Naive thymus-derived CD4-positive, alpha-beta T cell (primary cell): ENCODE results near the gene PLCB3. TPM values are rescaled to one million over a fixed set of nuclear protein-coding genes. Genes with fewer than 3 reads are reported as not detected.
"Not testable (repeated sequence)": the region's sequence is repeated elsewhere in the genome, so short reads cannot be mapped to it uniquely, and the experiment has no call there.

Experiments used
- ATAC-seq: fragments of 150-1000 bp; cut with Tn5 transposase; 2 replicates; pipeline ENCODE4 v1.10.0; 2021; ENCODE audit warnings: mild to moderate bottlenecking, moderate library complexity
- CTCF ChIA-PET: fragments of 350-600 bp; sonication (Branson Sonifier 250); formaldehyde crosslinking; loops from one replicate; lab custom pipeline; 2021; ENCODE audit warnings: antibody characterized with exemption; lab: Charles Lee
- POLR2A ChIA-PET: fragments of 350-600 bp; sonication (Branson Sonifier 250); formaldehyde crosslinking; loops from one replicate; lab custom pipeline; 2021; ENCODE audit warnings: antibody characterized with exemption, inconsistent platforms; lab: Charles Lee
- DNase-seq, 9 donors: peaks; one replicate each; pipeline versions ENCODE4 v3.0.0 to v3.0.0-alpha.2; 2020 to 2022; ENCODE audit warnings: mixed read lengths in 1 of 9
- H3K27ac ChIP-seq: one replicate; pipeline ENCODE4 v1.7.0; 2013; ENCODE audit warnings: mild to moderate bottlenecking, low read depth, low read length, moderate library complexity
- H3K27me3 ChIP-seq, 2 donors: one replicate each; pipeline ENCODE4 v1.7.0; 2013; ENCODE audit warnings: low read length in 2 of 2, mild to moderate bottlenecking in 2 of 2, moderate library complexity in 2 of 2; ENCODE audit not compliant: control insufficient read depth in 2 of 2, insufficient read depth in 2 of 2
- H3K36me3 ChIP-seq, 3 experiments: 1 replicate in 2 of 3; 2 replicates in 1 of 3; pipeline ENCODE4 v1.7.0; 2013; ENCODE audit warnings: low read length in 3 of 3, mild to moderate bottlenecking in 3 of 3, moderate library complexity in 1 of 3; ENCODE audit not compliant: insufficient read depth in 3 of 3, control insufficient read depth in 2 of 3
- H3K4me1 ChIP-seq, 2 donors: one replicate each; pipeline ENCODE4 v1.7.0; 2013; ENCODE audit warnings: low read length in 2 of 2, mild to moderate bottlenecking in 2 of 2, moderate library complexity in 1 of 2; ENCODE audit not compliant: control insufficient read depth in 2 of 2, insufficient read depth in 2 of 2
- H3K4me3 ChIP-seq: 2 replicates; pipeline ENCODE4 v1.7.0; 2013; ENCODE audit warnings: mild to moderate bottlenecking, low read length
- H3K9me3 ChIP-seq, 3 experiments: 1 replicate in 2 of 3; 2 replicates in 1 of 3; pipeline ENCODE4 v1.7.0; 2013; ENCODE audit warnings: low read length in 3 of 3; ENCODE audit not compliant: control insufficient read depth in 2 of 3
- H3K27ac Mint-ChIP-seq, 9 donors: one replicate each; pipeline ENCODE4 v1.8.0; 2020 to 2022; ENCODE audit warnings: mixed read lengths in 9 of 9, mild to moderate bottlenecking in 8 of 9, moderate library complexity in 5 of 9, inconsistent platforms in 2 of 9
- H3K27me3 Mint-ChIP-seq, 5 donors: one replicate each; pipeline ENCODE4 v1.8.0; 2021 to 2022; ENCODE audit warnings: mixed read lengths in 5 of 5, mild to moderate bottlenecking in 1 of 5
- H3K36me3 Mint-ChIP-seq, 5 donors: one replicate each; pipeline ENCODE4 v1.8.0; 2020 to 2022; ENCODE audit warnings: mixed read lengths in 5 of 5, mild to moderate bottlenecking in 3 of 5, inconsistent platforms in 1 of 5
- H3K4me1 Mint-ChIP-seq, 7 donors: one replicate each; pipeline ENCODE4 v1.8.0; 2020 to 2022; ENCODE audit warnings: mixed read lengths in 7 of 7, mild to moderate bottlenecking in 3 of 7, inconsistent platforms in 1 of 7
- H3K4me3 Mint-ChIP-seq, 10 donors: one replicate each; pipeline ENCODE4 v1.8.0; 2020 to 2022; ENCODE audit warnings: mild to moderate bottlenecking in 10 of 10, mixed read lengths in 10 of 10, moderate library complexity in 6 of 10, inconsistent platforms in 2 of 10
- H3K9me3 Mint-ChIP-seq, 11 donors: one replicate each; pipeline ENCODE4 v1.8.0; 2020 to 2022; ENCODE audit warnings: mixed read lengths in 11 of 11, mild to moderate bottlenecking in 4 of 11, inconsistent platforms in 1 of 11, moderate library complexity in 1 of 11
- intact Hi-C, 2 donors: fragments of 100-400 bp; cut with micrococcal nuclease; formaldehyde crosslinking; loops; one replicate each; pipeline ENCODE4 v1.15.1; 2023
- polyA plus RNA-seq, 2 donors: library from polyadenylated mRNA; unstranded; fragments of 300-500 nt; fragmentation: Illumina TruSeq; gene quantifications; one replicate each; pipeline ENCODE4 v1.2.3, GENCODE V29; 2021
- total RNA-seq, 6 experiments: library from RNA in 5 of 6; stranded (reverse) in 5 of 6; gene quantifications; 1 replicate in 5 of 6; 2 replicates in 1 of 6; pipeline ENCODE4 v1.2.3 and lab custom pipeline; 2021 to 2026

The PLCB3 gene
- total and polyA plus RNA-seq, 7 experiments from 2014 or later, result 0.19 to 12.1 (median 7.1) TPM

DNA sequence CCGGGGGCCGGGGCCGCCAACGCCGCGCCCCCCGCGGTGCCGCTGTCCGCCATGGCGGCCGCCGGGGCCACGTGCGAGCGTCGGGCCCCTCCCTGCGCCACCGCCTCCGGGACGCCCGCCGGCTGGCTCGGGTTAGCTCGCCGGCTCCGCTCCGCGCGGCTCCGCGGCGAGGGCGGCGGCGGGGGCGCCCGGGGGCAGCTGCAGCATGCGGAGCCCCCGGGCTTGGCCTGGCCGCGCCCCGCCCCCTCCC, 4.8 kb upstream of the PLCB3 start:
- Mint-ChIP-seq H3K4me1 (peaks cover 7 to 42% (median 28%) of the 10 kb centered on the region in 7 donors), H3K4me3 (peak overlapping the region; percentile 82 to 92 (median 87))
- peaks cover 21 to 25% of the 10 kb centered on the region in 2 donors for H3K4me1 ChIP-seq

DNA sequence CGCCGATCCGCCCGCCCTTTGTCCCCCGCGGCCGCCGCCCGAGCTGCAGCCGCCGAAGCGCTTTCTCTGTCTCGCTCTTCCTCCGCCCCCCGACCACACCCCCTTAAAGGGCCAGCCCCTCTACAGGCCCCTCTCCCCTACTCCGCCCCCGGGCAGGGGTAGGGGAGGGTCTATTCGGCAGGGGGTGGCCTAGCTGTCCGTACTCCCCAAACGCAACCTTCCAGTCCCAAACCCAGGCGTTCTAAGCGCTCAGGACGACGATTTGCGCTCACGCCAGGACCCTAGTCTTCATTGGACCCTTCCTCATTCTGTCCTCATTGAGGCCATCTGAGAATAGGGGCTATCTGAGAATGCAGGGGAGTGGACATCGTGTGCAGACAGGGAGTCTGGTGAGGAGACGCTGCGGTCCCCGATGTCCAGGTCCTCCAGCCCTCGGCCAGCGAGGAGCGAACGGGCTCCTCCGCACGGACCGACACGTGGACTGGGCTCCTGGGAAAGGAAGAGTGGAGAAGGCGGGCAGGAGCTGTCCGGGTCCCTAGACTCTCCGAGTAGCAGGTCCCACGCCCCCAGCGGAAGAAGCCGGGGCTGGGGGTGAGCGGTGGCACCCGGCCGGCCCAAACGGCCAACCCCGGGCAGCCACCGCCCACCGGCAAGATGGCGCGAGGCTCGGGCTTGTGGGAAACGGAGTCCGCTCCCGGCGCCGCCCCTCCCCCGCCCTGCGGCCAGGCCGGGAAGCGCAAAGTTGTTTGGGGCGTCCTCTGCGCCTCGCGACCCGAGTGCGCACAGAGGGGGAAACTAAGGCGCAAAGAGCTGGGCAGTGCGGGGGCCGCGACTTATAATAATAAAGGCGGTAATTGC, 4.2 kb upstream of the PLCB3 start, which contains the start of gene PPP1R14B:
TSS of gene PPP1R14B (minus strand) at position 73 of the 858 bp plus-strand sequence. CDS start 270 bp downstream, outside the sequence.
- ChIA-PET CTCF (interaction anchor here (1.6 to 4.5 kb wide), 2 partner anchors 42 to 55 kb away, joined by 5 to 30 read pairs; partner anchors contain the start of gene FERMT3), POLR2A (interaction anchor here (0.7 to 12.3 kb wide), 13 partner anchors 9 to 70 kb away, joined by 3 to 154 read pairs (median 5); partner anchors contain the start of genes BAD, DNAJC4, FERMT3 and NUDT22)
- Mint-ChIP-seq H3K4me3 (peak within 1 kb of the TSS; percentile 83 to 93 (median 88)), H3K4me1 (peaks cover 7 to 46% (median 32%) of the 10 kb centered on the region in 7 donors), H3K9me3 (peaks cover 0 to 2% (median 0%) of the 10 kb centered on the region in 11 donors), H3K27me3 (peaks cover 0 to 3% (median 0%) of the 10 kb centered on the region in 5 donors), H3K36me3 (no peaks in the 10 kb centered on the region), H3K27ac (peak within 1 kb of the TSS; percentile 65 to 88 (median 85))
- no peaks in the 10 kb centered on the region for H3K9me3 ChIP-seq
- peak within 1 kb of the TSS; percentile 64 for H3K27ac ChIP-seq
- intact Hi-C loops, result loop anchor here (1.0 kb wide), 5 partner anchors 21 to 58 kb away; partner anchors contain the start of genes ESRRA (in 2 of the 2), GPR137 (in 2 of the 2), NUDT22 (in 1 of the 2) and TRPT1 (in 1 of the 2)
- H3K27me3 ChIP-seq, result no peaks in the 10 kb centered on the region
- H3K4me1 ChIP-seq, result peaks cover 25 to 27% of the 10 kb centered on the region in 2 donors
- ATAC-seq (peak; percentile 75), DNase-seq (peak; percentile 55 to 88 (median 70))
- peaks cover 0 to 7% (median 0%) of the 10 kb centered on the region in 3 experiments for H3K36me3 ChIP-seq
- peak within 1 kb of the TSS; percentile 100 for H3K4me3 ChIP-seq

More for the DNA sequence above, 4.8 kb upstream of the PLCB3 start:
- not testable (repeated sequence) for H3K27me3 ChIP-seq, H3K36me3 Mint-ChIP-seq, H3K36me3 ChIP-seq, H3K9me3 ChIP-seq, H3K9me3 Mint-ChIP-seq, H3K27ac ChIP-seq, H3K27me3 Mint-ChIP-seq, H3K4me3 ChIP-seq
- intact Hi-C loops, result loop anchor here in 1 of 2 donors (1.0 kb wide), 3 partner anchors 23 to 59 kb away; partner anchors contain the start of genes ESRRA and GPR137
- peak overlapping the region in 2 of 9 donors; percentile 64 to 83 for H3K27ac Mint-ChIP-seq
- ATAC-seq (peak; percentile 17), DNase-seq (peak in 1 of 9 donors; percentile 31)
- ChIA-PET CTCF (interaction anchor here (1.6 to 4.5 kb wide), 2 partner anchors 41 to 56 kb away, joined by 5 to 30 read pairs; partner anchors contain the start of gene FERMT3), POLR2A (interaction anchor here (1.0 to 12.3 kb wide), 12 partner anchors 8 to 498 kb away, joined by 3 to 154 read pairs (median 6); partner anchors contain the start of genes BAD, FERMT3, NUDT22 and PRDX5)

DNA sequence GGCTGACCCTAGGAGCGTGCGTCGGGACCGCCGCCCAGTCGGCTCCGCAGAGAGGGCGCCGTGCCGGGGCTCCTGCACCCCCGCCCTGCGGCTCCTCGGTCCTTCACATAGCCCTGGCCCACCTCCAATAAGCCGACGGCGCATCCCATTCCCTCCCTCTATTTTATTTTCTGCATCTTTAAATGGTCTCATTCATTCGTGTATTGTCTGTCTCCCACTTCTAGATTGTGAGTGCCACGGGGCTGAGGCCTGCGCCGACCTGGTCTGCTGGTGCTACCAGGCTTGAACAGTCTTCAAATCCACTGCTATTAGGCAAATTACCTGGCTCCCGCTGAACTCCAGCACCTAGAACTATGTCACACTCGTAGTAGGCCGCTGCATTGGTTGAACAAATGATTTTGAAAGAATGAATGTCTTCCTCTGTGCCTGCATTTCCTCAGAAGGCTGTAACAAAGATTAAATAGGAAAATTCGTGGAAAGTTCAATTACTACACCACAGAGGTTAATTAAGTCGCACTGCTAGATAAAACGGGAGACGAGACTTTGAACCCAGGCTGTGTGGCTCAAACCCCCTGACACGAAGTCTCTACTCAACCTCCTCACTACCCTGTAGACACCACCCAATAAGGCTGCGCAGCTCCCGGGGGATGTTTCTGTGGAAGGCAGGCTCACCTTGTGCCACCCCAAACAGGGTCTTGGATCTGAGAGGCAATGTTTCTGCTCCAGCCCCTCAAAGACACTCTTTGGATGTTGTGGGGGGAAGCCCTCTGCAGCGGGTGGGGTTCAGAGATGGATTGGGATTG, 3.4 kb upstream of the PLCB3 start:
- Histone ChIP-seq H3K4me1 (peaks cover 24 to 25% of the 10 kb centered on the region in 2 donors), H3K4me3 (peak overlapping the region; percentile 100), H3K36me3 (peaks cover 0 to 7% (median 0%) of the 10 kb centered on the region in 3 experiments), H3K27ac (no peak overlapping the region), H3K27me3 (no peaks in the 10 kb centered on the region), H3K9me3 (no peaks in the 10 kb centered on the region)
- Mint-ChIP-seq H3K9me3 (peaks cover 0 to 2% (median 0%) of the 10 kb centered on the region in 11 donors), H3K36me3 (no peaks in the 10 kb centered on the region), H3K4me1 (peaks cover 7 to 47% (median 28%) of the 10 kb centered on the region in 7 donors), H3K4me3 (peak overlapping the region; percentile 70 to 92 (median 84)), H3K27ac (peak overlapping the region in 8 of 9 donors; percentile 6 to 82 (median 50)), H3K27me3 (peaks cover 0 to 3% (median 0%) of the 10 kb centered on the region in 5 donors)
- DNase-seq (no peak), ATAC-seq (no peak)
- CTCF ChIA-PET, result interaction anchor here (0.7 to 4.5 kb wide), 3 partner anchors 21 to 68 kb away, joined by 3 to 30 read pairs (median 3); partner anchors contain the start of gene FERMT3
- intact Hi-C loops, result loop anchor here (1.0 kb wide), 4 partner anchors 22 to 57 kb away; partner anchors contain the start of genes ESRRA (in 1 of the 2), GPR137 (in 1 of the 2), NUDT22 (in 1 of the 2) and TRPT1 (in 1 of the 2)
- POLR2A ChIA-PET, result interaction anchor here (0.7 to 12.3 kb wide), 12 partner anchors 9 to 69 kb away, joined by 3 to 154 read pairs (median 4); partner anchors contain the start of genes DNAJC4, NUDT22, PRDX5 and TRMT112

DNA sequence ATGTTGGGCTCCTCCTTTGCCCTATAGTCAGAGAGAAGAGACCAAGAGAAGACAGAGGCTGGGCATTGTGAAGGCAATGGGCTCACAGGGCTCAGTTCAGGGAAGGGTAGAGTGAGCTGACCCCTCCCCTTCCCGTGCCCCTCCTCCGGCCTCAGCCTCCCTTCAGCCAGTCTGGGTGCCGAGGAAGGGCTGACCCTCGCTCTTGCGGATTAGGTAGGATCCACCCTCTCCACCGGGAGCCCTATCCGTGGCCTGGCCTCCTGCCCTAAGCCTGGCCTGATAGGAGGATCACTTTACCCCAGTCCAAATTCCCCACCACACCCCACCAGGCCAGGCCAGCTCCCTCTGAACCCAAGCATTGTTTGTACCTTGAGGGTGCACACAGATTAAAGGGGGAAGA, 2.8 kb upstream of the PLCB3 start:
- Mint-ChIP-seq H3K27me3 (peaks cover 0 to 3% (median 0%) of the 10 kb centered on the region in 5 donors), H3K4me3 (peak overlapping the region in 5 of 10 donors; percentile 70 to 92 (median 85)), H3K27ac (peak overlapping the region in 2 of 9 donors; percentile 7 to 16), H3K36me3 (no peaks in the 10 kb centered on the region), H3K4me1 (peaks cover 7 to 47% (median 22%) of the 10 kb centered on the region in 7 donors), H3K9me3 (peaks cover 0 to 2% (median 0%) of the 10 kb centered on the region in 11 donors)
- H3K36me3 ChIP-seq, result peaks cover 0 to 3% (median 0%) of the 10 kb centered on the region in 3 experiments
- ChIA-PET CTCF (interaction anchor here (0.7 to 1.1 kb wide), 3 partner anchors 21 to 69 kb away, joined by 3 read pairs; partner anchors contain the start of genes PRDX5 and TRMT112), POLR2A (interaction anchor here (0.9 to 12.3 kb wide), 3 partner anchors 9 to 44 kb away, joined by 4 to 154 read pairs (median 8); no protein-coding TSS in a partner anchor)
- no peak for DNase-seq
- intact Hi-C loops, result no loop called here
- no peak for ATAC-seq
- H3K9me3 ChIP-seq, result no peaks in the 10 kb centered on the region
- H3K27me3 ChIP-seq, result no peaks in the 10 kb centered on the region
- H3K4me1 ChIP-seq, result peaks cover 24 to 25% of the 10 kb centered on the region in 2 donors
- no peak overlapping the region for H3K27ac ChIP-seq
- H3K4me3 ChIP-seq, result no peak overlapping the region

DNA sequence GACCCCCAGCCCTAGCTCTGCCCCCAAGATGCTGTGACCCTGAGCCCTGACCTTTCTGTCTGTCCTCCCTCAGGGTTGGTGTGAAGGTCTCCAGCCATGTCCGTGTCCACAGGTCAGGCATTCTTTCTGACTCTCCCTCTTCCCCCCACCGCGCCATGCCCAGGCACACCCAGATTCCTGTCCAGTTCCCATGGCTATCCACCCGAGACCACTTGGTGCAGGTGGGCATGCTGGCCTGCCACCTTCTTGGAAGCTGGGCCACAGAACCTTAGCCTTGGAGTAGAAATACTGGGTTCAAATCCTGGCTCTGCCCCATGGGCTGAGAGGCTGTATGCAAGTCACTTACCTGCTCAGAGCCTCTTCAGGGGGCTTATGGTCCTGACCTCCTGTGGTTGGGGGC, 2.3 kb upstream of the PLCB3 start:
- POLR2A ChIA-PET, result interaction anchor here (1.2 to 12.3 kb wide), 4 partner anchors 9 to 48 kb away, joined by 3 to 154 read pairs (median 7); no protein-coding TSS in a partner anchor
- H3K4me3 Mint-ChIP-seq, result peak overlapping the region in 6 of 10 donors; percentile 27 to 88 (median 37)
- DNase-seq, result no peak

More for the DNA sequence above, 2.3 kb upstream of the PLCB3 start:
- Mint-ChIP-seq H3K27me3 (peaks cover 0 to 3% (median 0%) of the 10 kb centered on the region in 5 donors), H3K36me3 (no peaks in the 10 kb centered on the region), H3K9me3 (peaks cover 0 to 2% (median 0%) of the 10 kb centered on the region in 11 donors), H3K4me1 (peaks cover 7 to 48% (median 19%) of the 10 kb centered on the region in 7 donors), H3K27ac (no peak overlapping the region)
- Histone ChIP-seq H3K4me1 (peaks cover 21 to 25% of the 10 kb centered on the region in 2 donors), H3K27ac (no peak overlapping the region), H3K4me3 (no peak overlapping the region), H3K36me3 (no peaks in the 10 kb centered on the region), H3K9me3 (no peaks in the 10 kb centered on the region), H3K27me3 (no peaks in the 10 kb centered on the region)
- CTCF ChIA-PET, result interaction anchor here (1.1 to 3.7 kb wide), 3 partner anchors 20 to 68 kb away, joined by 3 to 31 read pairs (median 8); partner anchors contain the start of genes FERMT3, PRDX5 and TRMT112
- no peak for ATAC-seq
- intact Hi-C loops, result no loop called here
